ENCODE results near the gene RAB5B. TPM values are rescaled to one million over a fixed set of nuclear protein-coding genes. Genes with fewer than 3 reads are reported as not detected.

RAB5B gene
- total RNA-seq, 3 donors from 2014 or later (not counting 1 experiment from before 2014, with no cell fraction given): 69.4 to 80.0 (median 78.2) TPM

- Mint-ChIP-seq H3K36me3 (peaks cover 19% of the 10 kb centered on the region), H3K9me3 (no peaks in the 10 kb centered on the region), H3K27ac (no peak overlapping the region), H3K4me1 (peaks cover 10 to 12% of the 10 kb centered on the region in 2 donors), H3K4me3 (no peak overlapping the region), H3K27me3 (ENCODE audit: low read depth in 2 of 2) (no peaks in the 10 kb centered on the region)
- no peaks in the 10 kb centered on the region for H3K9me3 ChIP-seq (ENCODE audit: control insufficient read depth, insufficient read depth, low read length)
- H3K36me3 ChIP-seq (ENCODE audit: control insufficient read depth, insufficient read depth, low read length): peaks cover 80% of the 10 kb centered on the region
- no peaks in the 10 kb centered on the region for H3K27me3 ChIP-seq (ENCODE audit: control insufficient read depth, insufficient read depth, low read length)
- no peak for DNase-seq
- intact Hi-C loops (cut with micrococcal nuclease): no loop called here
- WGBS (ENCODE audit: insufficient coverage): 96% methylated on average over 1 of the region's 1 CpG
- ATAC-seq: no peak
- no peak for TF ChIP-seq CTCF (IDR thresholded peaks at IDR 0.05)
- no peak overlapping the region for H3K4me3 ChIP-seq (ENCODE audit: low read length)
- peaks cover 11% of the 10 kb centered on the region for H3K4me1 ChIP-seq (ENCODE audit: control insufficient read depth, insufficient read depth, low read length)
- H3K27ac ChIP-seq (ENCODE audit: low read length): no peak overlapping the region
Measured at GRCh38 chr12:55942577-55943136, 31.2 kb upstream of the RAB5B start.

DNA sequence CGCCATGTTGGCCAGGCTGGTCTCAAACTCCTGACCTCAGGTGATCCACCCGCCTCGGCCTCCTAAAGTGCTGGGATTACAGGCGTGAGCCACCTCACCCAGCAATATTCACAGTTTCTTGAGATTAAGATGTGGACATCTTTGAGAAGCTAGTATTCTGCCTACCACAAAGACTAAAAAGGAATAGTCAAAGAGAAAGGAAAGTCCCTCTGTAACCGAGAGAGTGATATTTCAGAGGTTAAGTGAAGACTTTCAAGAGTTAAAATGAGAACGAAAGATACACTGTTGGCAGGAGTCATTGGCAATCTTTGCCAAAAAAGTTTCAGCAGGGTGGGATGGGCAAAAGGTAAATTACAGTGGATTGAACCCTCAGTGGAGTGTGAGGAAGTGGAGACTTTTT, 27.3 kb upstream of the RAB5B start:
- H3K27ac ChIP-seq (ENCODE audit: low read length): no peak overlapping the region
- no peaks in the 10 kb centered on the region for H3K9me3 Mint-ChIP-seq
- H3K9me3 ChIP-seq (ENCODE audit: control insufficient read depth, insufficient read depth, low read length): no peaks in the 10 kb centered on the region
- peaks cover 0 to 2% of the 10 kb centered on the region in 2 donors for H3K4me1 Mint-ChIP-seq
- no peak for TF ChIP-seq CTCF (IDR thresholded peaks at IDR 0.05)
- 86% methylated on average over 5 of the region's 6 CpGs for WGBS (ENCODE audit: insufficient coverage)
- intact Hi-C loops (cut with micrococcal nuclease): no loop called here
- ATAC-seq (no peak), DNase-seq (no peak)
- no peaks in the 10 kb centered on the region for H3K27me3 Mint-ChIP-seq (ENCODE audit: low read depth in 2 of 2)
- H3K4me3 Mint-ChIP-seq: no peak overlapping the region
- peaks cover 61% of the 10 kb centered on the region for H3K36me3 ChIP-seq (ENCODE audit: control insufficient read depth, insufficient read depth, low read length)
- H3K27me3 ChIP-seq (ENCODE audit: control insufficient read depth, insufficient read depth, low read length): no peaks in the 10 kb centered on the region
- no peaks in the 10 kb centered on the region for H3K4me1 ChIP-seq (ENCODE audit: control insufficient read depth, insufficient read depth, low read length)
- no peak overlapping the region for H3K27ac Mint-ChIP-seq
- peaks cover 19% of the 10 kb centered on the region for H3K36me3 Mint-ChIP-seq
- H3K4me3 ChIP-seq (ENCODE audit: low read length): no peak overlapping the region

DNA sequence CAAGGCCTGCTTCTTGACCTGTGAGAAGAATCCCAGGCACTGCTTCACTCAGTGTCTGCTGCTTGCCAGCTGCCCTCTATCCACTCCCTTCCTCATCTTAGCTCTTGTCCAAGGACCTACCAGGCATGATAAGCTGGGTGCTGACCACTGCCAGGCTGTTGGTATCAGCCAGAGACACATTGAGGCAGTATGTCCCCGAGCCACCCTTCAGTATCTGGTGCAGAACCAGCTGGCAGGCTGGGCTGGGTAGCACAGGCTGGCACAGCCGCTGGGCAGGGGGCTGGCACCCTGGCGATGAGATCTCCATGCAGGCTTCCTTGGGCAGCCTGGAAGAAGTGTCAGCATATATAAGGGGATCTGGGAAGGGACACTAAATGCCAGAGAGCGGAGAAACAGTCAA, 18.5 kb upstream of the RAB5B start:
- intact Hi-C loops (cut with micrococcal nuclease): no loop called here
- H3K4me1 Mint-ChIP-seq: peaks cover 0 to 5% of the 10 kb centered on the region in 2 donors
- Histone ChIP-seq H3K9me3 (ENCODE audit: control insufficient read depth, insufficient read depth, low read length) (no peaks in the 10 kb centered on the region), H3K27ac (ENCODE audit: low read length) (no peak overlapping the region), H3K36me3 (ENCODE audit: control insufficient read depth, insufficient read depth, low read length) (peaks cover 31% of the 10 kb centered on the region), H3K27me3 (ENCODE audit: control insufficient read depth, insufficient read depth, low read length) (no peaks in the 10 kb centered on the region), H3K4me3 (ENCODE audit: low read length) (no peak overlapping the region), H3K4me1 (ENCODE audit: control insufficient read depth, insufficient read depth, low read length) (no peaks in the 10 kb centered on the region)
- H3K36me3 Mint-ChIP-seq: peaks cover 10% of the 10 kb centered on the region
- no peak for TF ChIP-seq CTCF (IDR thresholded peaks at IDR 0.05)
- no peaks in the 10 kb centered on the region for H3K9me3 Mint-ChIP-seq
- ATAC-seq (no peak), DNase-seq (no peak)
- WGBS (ENCODE audit: insufficient coverage): 96% methylated on average over 4 of the region's 4 CpGs
- H3K27me3 Mint-ChIP-seq (ENCODE audit: low read depth in 2 of 2): no peaks in the 10 kb centered on the region
- no peak overlapping the region for H3K4me3 Mint-ChIP-seq
- peak overlapping the region in 1 of 2 donors; percentile 58 for H3K27ac Mint-ChIP-seq

Data from natural killer cell (primary cell).